GM19455 (cell line): ENCODE results near the gene ASF1A.

Experiments used
- ATAC-seq: cut with Tn5 transposase; IDR thresholded peaks from one replicate; pipeline ENCODE4 v1.9.1; 2021; ENCODE audit not compliant: unreplicated experiment

The ASF1A gene

GRCh38 chr6:118881440-118882313 is 12.3 kb upstream of the ASF1A start:
- ATAC-seq, result peak; percentile 89

- no peak for ATAC-seq
These were observed 11.5 kb upstream of the ASF1A start for GRCh38 chr6:118882314-118882905.

GRCh38 chr6:118886641-118887040 is 7.3 kb upstream of the ASF1A start:
- no peak for ATAC-seq

- no peak for ATAC-seq
These were observed 4.8 kb upstream of the ASF1A start for GRCh38 chr6:118889163-118889562.

- no peak for ATAC-seq
These were observed 2.8 kb upstream of the ASF1A start for GRCh38 chr6:118890997-118891790.

- ATAC-seq, result no peak
These were observed 1.5 kb upstream of the ASF1A start for GRCh38 chr6:118892355-118892991.

GRCh38 chr6:118893064-118893806 is 717 bp upstream of the ASF1A start:
- peak; percentile 14 for ATAC-seq

- peak; percentile 35 for ATAC-seq
These were observed 691 bp downstream of the ASF1A start for GRCh38 chr6:118894425-118895260.

GRCh38 chr6:118895261-118895560 is 1.3 kb downstream of the ASF1A start:
- no peak for ATAC-seq

GRCh38 chr6:118895859-118896258 is 1.9 kb downstream of the ASF1A start:
- no peak for ATAC-seq

- ATAC-seq, result peak; percentile 18
These were observed 2.6 kb downstream of the ASF1A start for GRCh38 chr6:118896339-118897136.

GRCh38 chr6:118897386-118897785 is 3.4 kb downstream of the ASF1A start:
- ATAC-seq, result no peak

GRCh38 chr6:118899948-118900347 is 6.0 kb downstream of the ASF1A start:
- ATAC-seq, result no peak

GRCh38 chr6:118902726-118903125 is 8.8 kb downstream of the ASF1A start:
- no peak for ATAC-seq

GRCh38 chr6:118903138-118903537 is 9.2 kb downstream of the ASF1A start:
- no peak for ATAC-seq

GRCh38 chr6:118903691-118904090 is 9.7 kb downstream of the ASF1A start:
- no peak for ATAC-seq

GRCh38 chr6:118905084-118905483 is 11.1 kb downstream of the ASF1A start:
- ATAC-seq, result no peak

- ATAC-seq, result no peak
These were observed 11.9 kb downstream of the ASF1A start for GRCh38 chr6:118905851-118906250.

GRCh38 chr6:118908441-118908840 is 14.5 kb downstream of the ASF1A start:
- no peak for ATAC-seq
